GM04503 (cell line): ENCODE results near the gene VWA1.
"Not testable (repeated sequence)": the region's sequence is repeated elsewhere in the genome, so short reads cannot be mapped to it uniquely, and the experiment has no call there.

Experiments
- DNase-seq: peaks from one replicate; pipeline ENCODE4 v3.0.0-alpha.2; 2012; ENCODE audit warnings: low read depth

Gene VWA1

GRCh38 chr1:1424707-1425106 is 10.8 kb upstream of the VWA1 start:
- no peak for DNase-seq

DNA sequence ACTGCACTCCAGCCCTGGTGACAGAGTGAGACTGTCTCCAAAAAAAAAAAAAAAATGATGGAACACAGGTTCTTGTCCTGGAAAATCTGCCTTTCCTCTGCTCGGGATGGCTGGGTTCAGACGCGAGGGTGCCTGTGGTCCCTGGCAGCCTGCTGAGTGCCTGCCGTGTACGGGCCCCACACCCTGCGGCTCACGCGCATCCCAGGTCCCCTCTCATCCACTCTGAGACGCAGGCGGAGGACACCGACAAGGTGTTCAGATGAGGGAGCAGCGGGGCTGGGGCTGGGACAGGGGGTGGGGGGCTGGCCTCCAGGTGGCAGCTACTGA is 10.1 kb upstream of the VWA1 start:
- DNase-seq = no peak

GRCh38 chr1:1425753-1426495 is 9.6 kb upstream of the VWA1 start:
- no peak for DNase-seq

GRCh38 chr1:1426496-1427105 is 8.9 kb upstream of the VWA1 start:
- DNase-seq = no peak

- no peak for DNase-seq
Measured at GRCh38 chr1:1427106-1427819, 8.2 kb upstream of the VWA1 start.

DNA sequence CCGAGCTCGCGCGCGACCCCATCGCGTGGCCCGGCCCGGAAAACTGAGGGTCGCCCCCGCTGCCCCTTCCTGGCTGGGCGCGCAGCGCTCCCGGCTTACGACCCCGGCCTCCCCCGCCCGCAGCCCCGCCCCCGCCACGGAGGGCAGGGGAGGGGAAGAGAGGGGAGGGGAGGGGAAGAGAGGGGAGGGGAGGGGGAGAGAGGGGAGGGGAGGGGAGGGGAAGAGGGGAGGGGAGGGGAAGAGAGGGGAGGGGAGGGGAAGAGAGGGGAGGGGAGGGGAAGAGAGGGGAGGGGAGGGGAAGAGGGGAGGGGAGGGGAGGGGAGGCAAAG is 7.7 kb upstream of the VWA1 start:
- no peak for DNase-seq

GRCh38 chr1:1428174-1428573 is 7.3 kb upstream of the VWA1 start:
- DNase-seq = no peak

DNA sequence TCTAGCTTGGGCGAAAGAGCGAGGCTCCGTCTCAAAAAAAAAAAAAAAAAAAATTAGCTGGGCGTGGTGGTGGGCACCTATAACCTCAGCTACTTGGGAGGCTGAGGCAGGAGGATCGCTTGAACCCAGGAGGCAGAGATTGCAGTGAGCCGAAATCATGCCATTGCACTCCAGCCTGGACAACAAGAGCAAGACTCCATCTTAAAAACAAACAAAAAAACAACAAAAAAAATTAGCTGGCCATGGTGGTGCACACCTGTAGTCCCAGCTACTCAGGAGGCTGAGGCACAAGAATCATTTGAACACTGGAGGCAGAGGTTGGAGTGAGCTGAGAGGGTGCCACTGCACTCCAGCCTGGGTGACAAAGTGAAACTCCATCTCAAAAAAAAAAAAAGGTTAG is 6.5 kb upstream of the VWA1 start:
- not testable (repeated sequence) for DNase-seq

DNA sequence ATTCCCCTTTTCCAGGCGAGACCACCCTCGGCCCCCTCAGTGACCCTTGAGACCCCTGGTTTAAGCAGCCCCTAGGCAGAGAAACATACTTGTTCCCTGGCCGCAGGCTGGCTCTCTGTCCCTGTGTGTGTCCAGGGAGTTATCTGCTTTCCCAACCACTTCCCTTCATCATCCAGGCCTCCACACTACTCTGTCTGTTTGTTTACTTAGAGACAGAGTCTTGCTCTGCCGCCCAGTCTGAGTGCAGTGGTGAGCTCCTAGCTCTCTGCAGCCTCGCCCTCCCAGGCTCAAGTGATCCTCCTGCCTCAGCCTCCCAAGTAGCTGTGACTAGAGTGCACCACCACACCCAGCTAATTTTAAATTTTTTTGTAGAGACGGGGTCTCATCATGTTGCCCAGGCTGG is 5.8 kb upstream of the VWA1 start:
- no peak for DNase-seq

DNA sequence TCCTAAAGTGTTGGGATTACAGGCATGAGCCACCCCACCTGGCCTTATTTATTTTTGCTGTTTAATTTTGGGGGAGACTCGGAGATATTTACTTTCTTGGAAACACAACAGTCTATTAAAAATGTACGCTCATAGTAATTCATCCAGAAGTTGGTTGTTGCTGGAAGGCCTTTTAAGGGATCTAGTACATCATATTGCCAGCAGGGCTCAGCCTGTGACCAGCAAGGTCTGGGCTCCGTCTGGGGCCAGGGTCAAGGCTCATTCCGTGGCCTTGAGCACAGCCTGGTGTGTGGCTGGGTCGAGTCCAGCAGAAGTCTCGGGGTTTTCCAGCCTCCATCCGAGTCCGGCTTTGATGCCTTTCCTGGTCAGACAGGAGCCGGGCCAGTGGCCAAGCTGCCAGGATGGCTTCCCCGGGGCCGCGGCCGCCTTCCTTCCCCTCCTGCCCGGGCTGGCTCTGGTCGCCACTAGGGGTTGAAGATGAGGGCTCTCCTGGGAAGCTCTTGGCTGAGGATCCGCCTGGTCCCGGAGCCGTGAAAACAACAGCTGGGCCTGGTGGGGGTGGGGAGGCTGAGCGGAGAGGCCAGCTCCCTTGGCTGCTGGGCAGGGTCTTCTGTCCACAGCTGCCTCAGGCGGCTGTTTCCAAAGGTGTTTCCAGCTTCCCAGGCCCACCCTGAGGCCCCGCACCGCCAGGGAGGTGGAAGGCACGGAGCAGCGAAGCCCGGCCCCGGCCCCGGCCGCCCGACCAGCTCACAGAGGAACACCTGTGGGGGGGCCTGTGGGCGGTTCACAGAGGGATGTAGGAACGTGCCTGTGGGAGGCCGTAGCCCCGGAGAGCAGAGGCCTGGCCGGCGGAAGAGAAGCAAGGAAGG is 5.1 kb upstream of the VWA1 start:
- DNase-seq = no peak

GRCh38 chr1:1430992-1431844 is 4.3 kb upstream of the VWA1 start:
- no peak for DNase-seq

GRCh38 chr1:1431845-1432273 is 3.6 kb upstream of the VWA1 start:
- no peak for DNase-seq

- no peak for DNase-seq
Measured at GRCh38 chr1:1432274-1432950, 3.1 kb upstream of the VWA1 start.

DNA sequence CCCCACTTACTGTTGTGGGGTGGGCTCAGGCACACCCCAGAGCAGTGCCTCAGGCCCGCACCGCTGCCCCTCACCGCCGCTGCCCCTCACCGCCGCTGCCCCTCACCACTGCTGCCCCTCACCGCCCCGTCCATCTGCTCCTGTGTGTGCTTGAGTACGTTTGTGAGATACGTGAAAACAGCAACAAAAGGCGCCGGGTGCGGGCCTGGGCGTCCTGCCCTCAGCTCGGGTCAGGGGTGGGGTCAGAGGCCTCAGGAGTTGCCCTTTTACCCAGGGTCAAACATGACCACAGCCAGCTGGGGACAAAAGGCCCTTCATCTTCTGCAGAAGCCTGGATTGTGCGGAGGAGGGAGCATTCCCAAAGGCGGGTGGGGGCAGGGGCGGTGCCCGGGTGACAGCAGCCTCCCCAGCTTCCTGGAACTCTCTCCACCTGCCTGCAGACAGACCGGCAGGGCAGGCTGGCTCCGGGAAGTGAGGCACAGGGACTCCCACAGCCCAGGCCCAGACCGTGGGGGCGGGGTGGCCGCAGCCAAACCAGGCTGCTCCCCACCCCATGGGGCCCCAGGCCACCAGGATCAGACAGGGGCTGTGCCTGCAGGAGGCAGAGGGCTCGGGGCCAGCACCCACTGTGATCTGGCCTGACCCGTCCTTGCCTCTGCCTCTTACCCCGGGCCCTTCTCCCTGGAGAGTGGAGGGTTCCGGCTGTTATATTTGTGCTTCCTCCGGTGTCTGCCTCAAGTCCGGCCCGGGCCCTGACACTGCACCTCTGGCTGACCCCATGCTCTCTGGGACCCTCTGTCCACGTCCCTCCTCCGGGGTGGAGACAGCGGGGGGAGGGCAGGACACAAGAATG is 2.3 kb upstream of the VWA1 start:
- no peak for DNase-seq

- DNase-seq = no peak
Measured at GRCh38 chr1:1433804-1434130, 1.7 kb upstream of the VWA1 start.

GRCh38 chr1:1434131-1434823 is 1.2 kb upstream of the VWA1 start:
- DNase-seq = no peak

- DNase-seq = no peak
Measured at GRCh38 chr1:1434824-1435105, 725 bp upstream of the VWA1 start.

DNA sequence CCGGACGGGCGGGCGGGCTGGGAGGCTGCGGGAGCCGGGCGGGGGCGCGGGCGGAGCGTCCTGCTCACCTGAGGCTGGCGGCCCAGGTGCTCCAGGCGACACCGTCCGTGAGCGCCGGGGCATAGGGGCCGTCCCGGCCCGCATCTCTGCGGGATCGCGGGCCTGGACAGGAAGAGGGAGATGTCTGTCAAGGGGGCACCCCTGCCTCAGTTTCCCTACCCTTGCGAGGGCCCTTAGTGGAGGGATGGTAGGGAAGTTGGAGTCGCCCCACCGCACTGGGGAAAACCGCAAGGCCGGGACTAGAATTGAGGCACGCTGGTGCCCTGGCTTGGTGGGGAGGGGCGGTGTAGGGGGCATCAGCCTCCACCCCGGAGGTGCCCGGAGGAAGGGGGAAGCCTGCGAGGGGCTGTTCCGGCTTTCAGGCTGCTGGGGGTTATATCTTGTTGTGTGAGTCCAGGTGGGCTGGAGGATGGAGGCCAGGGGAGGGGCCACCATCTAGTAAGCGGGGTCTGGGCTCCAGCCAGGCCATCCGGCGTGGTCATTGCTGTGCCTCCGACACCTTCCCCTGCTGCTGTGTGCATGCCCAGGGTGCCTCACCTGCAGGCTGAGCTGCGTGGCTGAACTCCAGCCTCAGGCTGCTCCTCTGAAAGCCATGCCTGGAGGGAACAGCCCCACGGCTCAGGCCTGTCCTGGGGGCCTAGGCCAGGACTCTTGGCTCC is 580 bp downstream of the VWA1 start:
- DNase-seq = no peak

GRCh38 chr1:1436630-1437032 is 1.1 kb downstream of the VWA1 start:
- DNase-seq = no peak
